Retinal pigment epithelial cell (primary cell): ENCODE results near the gene CHIC2.

Experiments
- DNase-seq: peaks from one replicate; pipeline ENCODE4 v3.0.0-alpha.2; 2010; ENCODE audit warnings: low read depth
- H3K4me3 ChIP-seq: 2 replicates; pipeline ENCODE4 v1.5.1; 2011; ENCODE audit warnings: mild to moderate bottlenecking, low read length, control low read depth, moderate library complexity
- TF ChIP-seq, protein P1 (sequence below): conservative IDR thresholded peaks from 2 replicates; pipeline ENCODE4 v1.5.1; 2011; ENCODE audit warnings: low read depth, low read length, control low read depth, inconsistent platforms

Gene CHIC2

DNA sequence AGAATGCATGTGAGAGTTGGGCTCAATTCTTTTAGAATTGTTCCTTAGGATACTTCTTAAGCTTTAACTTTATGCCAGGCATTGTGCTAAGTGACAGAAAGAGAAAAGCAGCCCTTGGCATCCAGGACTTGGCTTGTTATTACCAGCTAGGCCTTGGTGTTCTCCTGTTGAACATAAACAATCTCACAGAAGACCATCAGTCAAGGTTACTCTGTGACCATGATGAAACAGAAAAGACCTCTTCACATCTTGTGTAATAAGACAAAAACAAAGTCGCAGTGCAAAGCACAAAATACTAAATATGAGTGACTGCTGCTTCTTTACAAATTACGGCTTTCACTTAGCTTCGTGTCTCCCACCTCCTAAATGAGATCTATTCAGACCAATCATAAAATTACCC is 71.6 kb downstream of the CHIC2 start:
- no peak overlapping the region for H3K4me3 ChIP-seq
- TF ChIP-seq, protein P1, sequence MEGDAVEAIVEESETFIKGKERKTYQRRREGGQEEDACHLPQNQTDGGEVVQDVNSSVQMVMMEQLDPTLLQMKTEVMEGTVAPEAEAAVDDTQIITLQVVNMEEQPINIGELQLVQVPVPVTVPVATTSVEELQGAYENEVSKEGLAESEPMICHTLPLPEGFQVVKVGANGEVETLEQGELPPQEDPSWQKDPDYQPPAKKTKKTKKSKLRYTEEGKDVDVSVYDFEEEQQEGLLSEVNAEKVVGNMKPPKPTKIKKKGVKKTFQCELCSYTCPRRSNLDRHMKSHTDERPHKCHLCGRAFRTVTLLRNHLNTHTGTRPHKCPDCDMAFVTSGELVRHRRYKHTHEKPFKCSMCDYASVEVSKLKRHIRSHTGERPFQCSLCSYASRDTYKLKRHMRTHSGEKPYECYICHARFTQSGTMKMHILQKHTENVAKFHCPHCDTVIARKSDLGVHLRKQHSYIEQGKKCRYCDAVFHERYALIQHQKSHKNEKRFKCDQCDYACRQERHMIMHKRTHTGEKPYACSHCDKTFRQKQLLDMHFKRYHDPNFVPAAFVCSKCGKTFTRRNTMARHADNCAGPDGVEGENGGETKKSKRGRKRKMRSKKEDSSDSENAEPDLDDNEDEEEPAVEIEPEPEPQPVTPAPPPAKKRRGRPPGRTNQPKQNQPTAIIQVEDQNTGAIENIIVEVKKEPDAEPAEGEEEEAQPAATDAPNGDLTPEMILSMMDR = no peak
- DNase-seq = no peak

DNA sequence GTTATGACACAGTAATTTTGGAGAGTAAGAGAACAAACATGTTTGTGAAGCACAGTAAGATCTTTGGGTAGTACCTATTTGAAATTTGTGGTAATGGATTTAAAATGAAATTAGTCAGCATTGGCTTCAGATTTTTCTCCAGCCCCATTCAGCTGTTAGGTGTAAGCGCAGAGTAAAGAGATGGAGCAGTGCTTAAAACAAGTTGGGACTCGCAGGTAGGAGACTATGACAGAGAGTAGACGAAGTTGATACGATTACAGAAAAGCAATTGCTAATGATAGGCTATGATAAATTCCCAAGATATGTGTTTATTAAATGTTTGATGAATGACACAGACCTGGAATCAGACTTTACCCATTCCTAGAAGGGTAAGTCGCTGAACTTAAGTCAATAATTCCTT is 72.6 kb downstream of the CHIC2 start:
- TF ChIP-seq, protein P1 = no peak
- DNase-seq = no peak
- no peak overlapping the region for H3K4me3 ChIP-seq

DNA sequence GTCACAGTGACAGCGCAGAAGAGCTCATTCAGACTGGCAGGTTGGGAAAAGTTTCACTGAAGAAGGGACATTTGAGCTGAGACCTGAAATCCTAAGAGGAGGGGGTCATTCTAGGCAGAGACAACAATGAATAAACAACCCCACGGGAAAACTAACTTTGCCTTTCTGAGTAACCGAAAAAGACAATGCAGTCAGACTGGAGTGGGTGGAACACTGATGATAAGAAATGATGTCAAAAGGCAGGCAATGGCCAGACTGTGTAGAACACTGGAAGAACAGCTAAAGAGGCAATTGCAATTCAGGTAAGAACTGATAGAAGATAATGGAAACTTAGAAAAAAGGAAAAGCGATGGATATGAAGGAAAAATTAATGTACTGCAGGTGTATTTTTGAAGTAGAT is 73.8 kb downstream of the CHIC2 start:
- no peak overlapping the region for H3K4me3 ChIP-seq
- TF ChIP-seq, protein P1 = no peak
- no peak for DNase-seq

DNA sequence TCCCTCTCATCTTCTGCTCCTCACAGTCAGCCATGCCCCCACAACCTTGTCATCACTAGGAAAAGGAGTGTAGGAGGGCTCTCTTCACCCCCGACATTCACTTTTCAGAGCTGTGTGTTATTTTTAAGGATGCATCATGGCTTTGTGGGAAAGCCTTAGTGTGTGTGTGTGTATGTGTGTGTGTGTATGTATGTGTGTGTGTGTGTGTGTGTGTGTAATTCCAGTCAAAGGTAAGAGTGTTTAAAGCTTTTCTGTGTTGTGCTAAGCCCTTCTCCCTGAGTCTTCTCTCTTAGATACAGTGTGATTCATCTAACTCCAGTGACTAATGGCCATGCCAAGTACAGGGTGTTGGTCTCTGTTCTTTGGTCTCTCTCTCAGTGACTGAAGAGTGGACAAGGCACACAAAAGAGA is 76.6 kb downstream of the CHIC2 start:
- TF ChIP-seq, protein P1 = no peak
- no peak for DNase-seq
- H3K4me3 ChIP-seq = no peak overlapping the region

DNA sequence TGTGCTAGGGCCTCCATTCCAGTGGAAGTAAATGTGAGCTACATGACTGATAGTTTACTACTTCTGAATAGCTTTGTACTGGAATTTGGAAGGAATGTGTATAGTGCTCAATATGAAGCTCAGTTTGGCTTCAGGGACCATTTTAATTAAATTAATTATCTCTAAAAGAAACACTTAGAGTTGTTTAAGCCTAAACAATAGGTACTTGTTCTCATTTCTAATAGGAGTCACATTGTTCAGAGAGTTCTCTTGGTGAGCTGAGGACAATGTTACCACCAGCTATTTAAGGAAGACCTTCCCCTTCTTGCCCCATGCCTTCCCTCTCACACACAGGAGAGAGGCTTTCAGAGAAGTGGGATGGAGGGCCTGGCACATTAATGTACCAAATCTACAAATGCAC is 78.3 kb downstream of the CHIC2 start:
- TF ChIP-seq, protein P1 = no peak
- no peak overlapping the region for H3K4me3 ChIP-seq
- DNase-seq = no peak

DNA sequence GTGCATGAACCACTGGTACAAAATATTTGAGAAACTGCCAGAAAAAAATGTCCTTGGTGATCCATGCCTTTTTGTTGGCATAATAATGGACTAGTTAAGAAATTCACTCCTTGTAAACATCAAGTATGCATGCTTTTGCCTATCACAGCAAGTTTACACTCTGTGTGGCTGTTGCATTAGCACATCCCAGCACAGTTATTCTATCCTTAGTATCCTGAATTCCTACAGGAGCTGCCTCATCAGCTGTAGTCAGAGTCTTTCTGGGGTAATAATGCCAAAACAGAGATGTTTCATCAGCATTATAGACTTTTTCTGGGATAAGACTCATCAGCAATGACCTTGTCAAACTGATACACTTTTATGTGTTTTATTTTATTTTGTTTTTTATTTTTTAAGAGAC is 82.8 kb downstream of the CHIC2 start:
- TF ChIP-seq, protein P1 = no peak
- H3K4me3 ChIP-seq = no peak overlapping the region
- DNase-seq = no peak

DNA sequence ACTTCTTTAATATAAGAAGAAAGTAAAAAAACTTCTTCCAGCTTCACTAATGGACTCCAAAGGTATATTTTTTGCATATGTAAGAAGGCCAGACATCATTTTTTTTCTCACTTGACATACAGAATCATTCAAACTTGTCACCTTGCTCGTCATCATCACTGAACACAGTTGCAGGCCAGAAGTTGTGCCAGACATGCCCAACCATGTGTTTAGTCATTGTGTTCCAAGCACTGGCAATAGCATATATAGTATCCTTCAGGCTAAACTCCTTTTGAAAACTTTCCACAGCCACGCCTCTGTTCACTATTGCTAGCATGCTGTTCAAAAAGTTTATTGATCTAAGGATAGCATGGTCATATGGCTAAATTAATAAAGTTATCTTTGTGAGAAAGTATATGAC is 83.3 kb downstream of the CHIC2 start:
- DNase-seq = no peak
- TF ChIP-seq, protein P1 = no peak

More for the DNA sequence above, 83.3 kb downstream of the CHIC2 start:
- H3K4me3 ChIP-seq = no peak overlapping the region
